ENCODE data around the gene TSC1. TPM values are rescaled to one million over a fixed set of nuclear protein-coding genes. Genes with fewer than 3 reads are reported as not detected.
"Not testable (repeated sequence)": the region's sequence is repeated elsewhere in the genome, so short reads cannot be mapped to it uniquely, and the experiment has no call there.

Gene TSC1
- 22.6 TPM for total RNA-seq

GRCh38 chr9:132944294-132945185 is at the start of gene TSC1:
TSS of gene TSC1 (minus strand) at chr9:132944616. CDS start at chr9:132928872, 15,744 bp downstream.
- peak; percentile 91 for ATAC-seq

DNA sequence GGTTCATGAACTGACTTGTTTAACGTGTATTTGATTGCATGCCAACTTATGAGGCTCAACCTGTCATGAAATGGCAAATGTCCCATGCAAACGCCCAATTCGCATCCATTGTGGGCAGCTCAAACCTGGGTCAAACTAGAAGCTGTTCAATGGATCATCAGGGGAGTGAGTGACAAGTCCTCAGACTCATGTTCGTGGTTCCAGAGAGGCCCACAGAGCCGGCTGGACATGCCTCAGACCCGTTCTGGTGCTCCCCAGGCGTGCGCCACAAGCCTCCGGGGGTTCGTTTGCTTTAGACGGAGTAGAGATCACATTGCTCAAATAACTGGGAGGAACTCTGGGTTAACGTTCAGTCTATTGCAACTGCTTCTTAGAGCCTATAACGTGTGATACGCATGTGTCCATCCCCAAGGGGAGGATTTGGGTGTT is 49.1 kb upstream of the TSC1 start:
- ATAC-seq = peak; percentile 62

- ATAC-seq = no peak
Observed at GRCh38 chr9:132991351-132992300, 47.2 kb upstream of the TSC1 start.

DNA sequence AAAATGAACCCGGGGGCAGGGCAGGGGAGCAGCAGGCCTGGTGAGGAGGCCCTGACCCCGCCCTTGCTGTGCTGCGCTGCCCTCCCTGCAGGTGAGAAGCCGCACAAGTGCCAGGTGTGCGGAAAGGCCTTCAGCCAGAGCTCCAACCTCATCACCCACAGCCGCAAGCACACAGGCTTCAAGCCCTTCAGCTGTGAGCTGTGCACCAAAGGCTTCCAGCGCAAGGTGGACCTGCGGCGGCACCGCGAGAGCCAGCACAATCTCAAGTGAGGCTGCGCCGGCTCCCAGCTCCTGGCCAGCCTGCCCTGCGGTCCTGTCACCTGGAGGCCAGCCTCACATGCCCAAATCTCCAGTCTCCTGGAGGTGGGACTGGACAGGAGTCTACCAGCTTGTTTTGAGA is 46.4 kb upstream of the TSC1 start:
- ATAC-seq = no peak

- ATAC-seq = not testable (repeated sequence)
Observed at GRCh38 chr9:132989998-132990557, 45.7 kb upstream of the TSC1 start.

DNA sequence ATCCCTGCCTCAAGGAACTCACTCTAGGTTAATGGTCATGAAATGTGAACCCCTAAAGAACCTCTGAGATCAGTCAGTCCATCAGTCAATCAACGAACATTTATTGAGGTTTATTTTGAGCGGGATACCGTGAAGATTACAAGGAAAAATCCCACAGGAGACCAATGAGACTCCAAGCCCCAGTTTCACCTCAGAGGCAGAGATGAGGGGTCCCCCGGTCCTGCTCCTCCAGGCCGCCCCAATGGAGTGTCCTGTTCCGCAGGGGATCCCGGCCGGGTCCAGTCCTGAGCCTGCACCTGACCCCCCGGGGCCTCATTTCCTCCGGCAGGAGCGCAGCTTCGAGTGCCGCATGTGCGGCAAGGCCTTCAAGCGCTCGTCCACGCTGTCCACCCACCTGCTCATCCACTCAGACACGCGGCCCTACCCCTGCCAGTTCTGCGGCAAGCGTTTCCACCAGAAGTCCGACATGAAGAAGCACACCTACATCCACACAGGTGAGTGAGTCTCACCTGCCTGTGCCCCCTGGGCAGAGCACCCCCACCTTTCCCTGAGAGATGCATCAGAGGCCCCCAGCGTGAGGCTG is 45.1 kb upstream of the TSC1 start:
- no peak for ATAC-seq

GRCh38 chr9:132989014-132989310 is 44.5 kb upstream of the TSC1 start:
- ATAC-seq = no peak

DNA sequence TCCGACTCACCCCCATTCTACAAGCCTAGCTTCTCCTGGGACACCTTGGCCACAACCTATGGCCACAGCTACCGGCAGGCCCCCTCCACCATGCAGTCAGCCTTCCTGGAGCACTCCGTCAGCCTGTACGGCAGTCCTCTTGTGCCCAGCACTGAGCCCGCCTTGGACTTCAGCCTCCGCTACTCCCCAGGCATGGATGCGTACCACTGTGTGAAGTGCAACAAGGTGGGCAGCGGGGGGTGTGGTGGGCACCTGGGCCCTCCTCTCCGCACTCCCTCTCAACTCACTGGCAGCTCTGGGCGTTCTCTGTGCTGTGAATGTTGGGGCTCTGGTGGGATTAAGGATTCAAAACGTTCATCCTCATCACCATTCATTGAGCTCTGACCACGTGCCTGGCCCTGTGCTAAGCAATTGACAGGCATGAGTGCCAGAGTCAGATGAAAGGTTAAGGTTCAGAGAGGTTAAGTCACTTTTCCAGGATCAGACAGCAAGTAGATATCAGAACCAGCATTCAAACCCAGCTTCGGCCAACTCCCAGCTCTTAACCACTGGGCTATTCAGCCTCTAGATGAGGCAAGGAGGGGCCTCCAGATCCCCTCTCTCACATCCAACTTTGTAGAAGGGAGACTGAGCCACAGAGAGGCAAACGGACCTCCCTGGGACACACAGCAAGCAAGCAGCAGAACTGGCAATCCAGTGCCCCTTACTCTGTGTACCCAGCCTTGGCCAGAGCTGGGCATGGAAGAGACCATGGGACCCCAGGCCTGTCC is 44.0 kb upstream of the TSC1 start:
- no peak for ATAC-seq

DNA sequence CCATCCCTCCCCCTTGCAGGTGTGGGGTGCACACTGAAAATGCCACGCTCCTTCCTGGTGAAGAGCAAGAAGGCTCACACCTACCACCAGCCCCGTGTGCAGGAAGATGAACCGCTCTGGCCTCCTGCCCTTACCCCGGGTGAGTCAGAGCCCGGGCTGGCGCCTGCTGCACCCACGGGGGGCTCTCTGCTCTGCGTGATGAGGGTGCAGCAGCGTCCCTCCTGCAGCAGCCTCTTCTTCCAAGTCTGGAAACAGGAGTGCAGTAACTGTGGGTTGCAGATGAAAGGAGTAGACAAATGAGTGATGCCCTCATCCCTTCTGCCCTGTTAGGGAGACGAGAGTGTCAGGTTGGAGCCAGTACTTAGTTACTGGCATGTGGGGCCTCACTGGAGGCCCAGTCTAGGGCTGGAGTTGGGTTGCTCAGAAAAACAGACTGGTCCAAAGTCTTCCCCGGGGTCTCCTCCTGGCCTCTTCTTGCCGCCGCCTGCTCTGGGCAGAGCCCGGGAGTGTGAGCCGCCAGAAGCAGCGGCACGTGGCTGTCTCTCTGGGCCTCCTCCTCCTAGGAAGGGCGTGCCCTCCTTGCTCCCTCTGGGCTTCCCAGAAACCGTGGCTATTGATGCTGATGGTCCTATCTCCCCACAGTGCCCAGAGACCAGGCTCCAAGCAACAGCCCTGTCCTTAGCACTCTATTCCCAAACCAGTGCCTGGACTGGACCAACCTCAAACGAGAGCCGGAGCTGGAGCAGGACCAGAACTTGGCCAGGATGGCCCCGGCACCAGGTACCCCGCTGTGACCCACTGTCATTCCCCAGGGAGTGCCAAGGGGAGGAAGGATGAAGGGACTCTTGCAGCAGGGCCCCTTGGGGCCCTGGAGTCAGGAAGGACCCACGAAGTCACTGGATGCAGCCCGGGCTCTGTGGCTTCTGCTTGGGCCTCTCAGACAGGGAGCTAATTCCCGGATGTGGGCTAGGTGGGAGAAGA is 42.5 kb upstream of the TSC1 start:
- peak; percentile 39 for ATAC-seq

DNA sequence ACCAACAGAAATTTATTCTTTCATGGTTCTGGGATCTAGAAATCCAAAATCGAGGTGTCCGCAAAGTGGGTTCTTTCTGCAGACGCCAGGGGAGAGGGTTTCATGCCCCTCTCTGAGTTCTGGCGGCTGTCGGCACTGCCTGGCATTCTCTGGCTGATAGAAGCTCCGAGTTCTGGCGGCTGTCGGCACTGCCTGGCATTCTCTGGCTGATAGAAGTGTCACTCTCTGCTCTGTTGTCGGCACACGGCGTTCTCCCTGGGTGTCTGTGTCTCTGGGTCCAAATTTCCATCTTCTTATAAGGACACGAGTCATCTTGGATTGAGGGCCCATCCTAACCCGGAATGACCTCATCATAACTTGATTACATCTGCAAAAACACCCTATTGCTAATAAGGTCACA is 41.7 kb upstream of the TSC1 start:
- ATAC-seq = no peak

GRCh38 chr9:132985489-132985888 is 41.1 kb upstream of the TSC1 start:
- ATAC-seq = no peak

DNA sequence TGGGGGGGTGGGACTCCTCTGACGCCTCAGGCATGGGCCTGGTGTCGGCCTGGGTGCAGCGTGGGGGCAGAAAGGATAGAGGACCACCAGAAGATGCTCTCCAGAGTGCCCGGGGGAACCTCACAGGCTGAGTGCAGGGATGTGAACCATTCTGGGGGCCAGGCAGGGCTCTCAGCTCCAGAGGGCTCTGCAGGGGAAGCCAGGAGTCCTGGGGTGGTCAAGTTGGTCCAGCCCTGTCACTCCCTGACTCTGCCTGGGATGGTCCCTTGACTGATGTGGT is 40.6 kb upstream of the TSC1 start:
- no peak for ATAC-seq

DNA sequence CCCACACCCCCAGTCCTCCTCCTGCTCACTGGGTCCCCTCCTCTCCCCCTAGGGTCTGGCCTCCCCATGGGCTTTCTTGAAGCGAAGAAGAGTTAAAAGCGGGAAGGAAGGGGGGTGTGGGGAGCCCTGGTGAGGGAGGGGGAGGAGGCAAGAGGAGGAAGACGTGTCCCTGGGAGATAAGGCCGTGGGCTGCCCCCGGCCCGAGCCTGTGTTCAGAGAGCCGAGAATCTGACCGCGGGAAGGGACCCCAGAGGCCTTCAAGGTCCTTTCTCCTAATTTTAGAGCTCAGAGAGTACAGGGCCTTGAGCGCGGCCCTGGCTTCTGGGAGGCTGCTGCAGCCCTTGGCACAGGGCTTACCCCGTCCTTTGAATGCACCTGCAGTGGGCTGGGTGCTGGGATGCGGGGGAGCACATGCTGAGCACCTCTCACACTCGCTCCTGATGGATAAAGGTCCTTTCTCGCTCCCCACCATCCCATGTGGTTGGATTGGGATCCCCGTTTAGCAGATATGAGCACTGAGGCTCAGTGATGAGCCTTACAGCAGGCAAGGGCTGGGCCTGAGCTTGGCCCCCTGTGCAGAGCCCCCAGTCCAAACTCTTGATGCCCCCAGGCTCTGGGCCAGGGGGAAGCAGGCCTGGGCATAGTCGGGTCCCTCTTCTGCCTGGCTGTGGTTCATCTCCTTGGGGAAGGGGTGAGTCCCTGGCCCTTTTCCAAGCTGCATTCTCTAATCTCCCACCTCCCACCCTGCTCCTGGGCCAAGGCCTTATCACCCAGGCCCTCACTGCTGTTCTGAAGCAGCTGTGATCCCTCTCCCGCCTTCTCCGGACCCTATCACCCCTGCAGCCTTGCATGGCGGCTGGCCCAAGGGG is 40.0 kb upstream of the TSC1 start:
- no peak for ATAC-seq

DNA sequence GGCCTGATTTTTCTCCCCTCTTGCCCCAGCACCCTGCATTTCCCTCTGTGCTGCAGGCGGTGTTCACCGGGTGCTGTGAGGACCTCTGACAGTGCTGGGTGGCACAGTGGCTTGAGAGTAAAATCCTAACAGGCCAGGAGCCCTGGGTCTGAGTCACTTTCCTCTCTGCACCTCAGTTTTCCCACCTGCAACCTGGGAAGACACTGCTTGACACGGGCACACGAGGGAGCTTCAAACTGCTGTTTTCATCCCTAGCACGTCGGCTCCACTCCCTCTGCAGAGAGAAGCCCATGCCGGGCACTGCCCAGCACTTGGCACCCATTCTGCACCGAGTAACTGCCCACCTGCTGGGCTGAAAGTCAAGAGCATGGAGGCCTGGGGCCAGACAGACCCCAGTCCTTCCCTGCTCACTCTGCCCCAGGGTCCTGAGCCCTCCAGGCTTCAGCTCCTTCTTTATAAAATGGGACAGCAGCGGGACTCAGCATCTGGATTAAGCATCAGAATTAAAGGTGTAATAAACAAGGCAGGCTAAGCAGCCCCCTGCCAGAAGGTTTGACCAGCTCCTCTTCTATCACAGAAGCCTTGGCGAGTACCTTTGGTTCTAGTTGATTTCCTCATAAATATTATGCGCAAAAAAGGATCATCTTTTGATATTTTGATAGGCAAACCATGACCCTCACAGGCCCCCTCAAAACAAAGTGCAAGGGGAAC is 39.2 kb upstream of the TSC1 start:
- no peak for ATAC-seq

GRCh38 chr9:132982458-132982857 is 38.0 kb upstream of the TSC1 start:
- no peak for ATAC-seq

- no peak for ATAC-seq
Observed at GRCh38 chr9:132980157-132980556, 35.7 kb upstream of the TSC1 start.

GRCh38 chr9:132978451-132979131 is 34.2 kb upstream of the TSC1 start, which contains the start of gene GFI1B:
TSS of gene GFI1B (plus strand) at chr9:132978694. CDS start at chr9:132986679, 7,985 bp downstream.
- no peak for ATAC-seq

GRCh38 chr9:132978112-132978450 is 33.7 kb upstream of the TSC1 start:
- ATAC-seq = no peak

DNA sequence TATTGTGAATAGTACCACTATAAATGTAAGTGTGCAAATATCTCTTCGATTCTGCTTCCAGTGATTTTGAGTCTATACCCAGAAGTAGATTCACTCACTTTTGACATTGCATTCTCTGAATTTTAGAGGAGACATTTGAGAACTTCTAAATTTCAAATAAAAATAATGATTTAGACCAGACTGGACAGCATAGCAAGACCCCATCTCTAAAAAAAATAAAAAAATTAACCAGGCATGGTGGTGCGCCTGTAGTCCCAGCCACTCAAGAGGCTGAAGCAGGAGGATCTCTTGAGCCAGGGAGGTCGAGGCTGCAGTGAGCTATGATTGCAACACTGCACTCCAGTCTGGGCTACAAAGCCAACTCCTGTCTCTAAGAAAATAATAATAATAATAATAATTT is 32.2 kb upstream of the TSC1 start:
- no peak for ATAC-seq
